ENCODE measurements around the gene TTC33. TPM values are rescaled to one million over a fixed set of nuclear protein-coding genes. Genes with fewer than 3 reads are reported as not detected.
"Not testable (repeated sequence)": the region's sequence is repeated elsewhere in the genome, so short reads cannot be mapped to it uniquely, and the experiment has no call there.

Gene TTC33
- total and polyA plus RNA-seq, 2 donors (not counting 1 experiment from before 2014, with no cell fraction given) = 2.1 to 15.8 TPM

DNA sequence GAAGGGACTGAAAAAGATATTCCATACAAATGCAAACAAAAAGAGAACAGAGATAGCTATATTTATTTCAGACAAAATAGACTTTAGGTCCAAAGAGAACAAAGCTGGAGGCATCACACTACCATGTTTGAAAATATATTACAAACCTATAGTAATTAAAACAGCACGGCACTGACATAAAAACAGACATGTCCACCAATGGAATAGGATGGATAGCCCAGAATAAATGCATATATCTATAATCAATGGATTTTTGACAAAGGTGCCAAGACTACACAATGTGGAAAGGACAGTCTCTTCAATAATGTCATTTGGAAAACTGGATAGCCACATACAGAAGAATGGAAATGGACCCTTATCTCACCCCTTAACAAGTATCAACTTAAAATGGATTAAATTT is 32.2 kb upstream of the TTC33 start:
- Histone ChIP-seq H3K9ac (ENCODE audit: low read length) (no peak overlapping the region), H3K4me2 (replicated peaks; ENCODE audit: low read depth, low read length, poor library complexity, severe bottlenecking) (no peak overlapping the region), H3K9me3 (ENCODE audit: control extremely low read depth in 1 of 3, control insufficient read depth in 2 of 3, insufficient read depth in 1 of 3, low read length in 2 of 3) (peaks cover 0 to 4% (median 0%) of the 10 kb centered on the region in 3 donors), H3K27ac (ENCODE audit: low read length in 2 of 2) (no peak overlapping the region), H2AFZ (ENCODE audit: insufficient read depth, low read depth, low read length, poor library complexity, severe bottlenecking) (no peak overlapping the region), H3K4me3 (ENCODE audit: control extremely low read depth in 1 of 5, extremely low read depth in 1 of 5, insufficient read depth in 1 of 5, low read depth in 2 of 5, low read length in 4 of 5) (no peak overlapping the region), H3K79me2 (ENCODE audit: control insufficient read depth, insufficient read depth, low read length) (peaks cover 95% of the 10 kb centered on the region), H3K4me1 (ENCODE audit: control insufficient read depth in 2 of 2, insufficient read depth in 2 of 2, low read length in 2 of 2) (no peaks in the 10 kb centered on the region), H3K27me3 (replicated peaks in 1 of 4; ENCODE audit: control extremely low read depth in 1 of 4, control insufficient read depth in 3 of 4, insufficient read depth in 4 of 4, low read length in 3 of 4) (no peaks in the 10 kb centered on the region), H4K20me1 (ENCODE audit: control insufficient read depth, insufficient read depth, low read length, poor library complexity, severe bottlenecking) (peaks cover 87% of the 10 kb centered on the region), H3K36me3 (replicated peaks in 1 of 2; ENCODE audit: control extremely low read depth in 1 of 2, control insufficient read depth in 1 of 2, extremely low read depth in 1 of 2, insufficient read depth in 2 of 2, low read length in 1 of 2) (no peaks in the 10 kb centered on the region)
- ChIA-PET POLR2A (no interaction called here), CTCF (interaction anchor here (0.7 kb wide), 1 partner anchor 9 kb away, joined by 3 read pairs; no protein-coding TSS in a partner anchor)
- H3K27me3 Mint-ChIP-seq = no peaks in the 10 kb centered on the region
- no peaks in the 10 kb centered on the region for H3K9me3 Mint-ChIP-seq (ENCODE audit: insufficient read depth)
- no peak for TF ChIP-seq EZH2 (IDR thresholded peaks at IDR 0.05; ENCODE audit: borderline replicate concordance, insufficient read depth, low read depth, low read length, poor library complexity, severe bottlenecking)
- TF ChIP-seq, protein P1, sequence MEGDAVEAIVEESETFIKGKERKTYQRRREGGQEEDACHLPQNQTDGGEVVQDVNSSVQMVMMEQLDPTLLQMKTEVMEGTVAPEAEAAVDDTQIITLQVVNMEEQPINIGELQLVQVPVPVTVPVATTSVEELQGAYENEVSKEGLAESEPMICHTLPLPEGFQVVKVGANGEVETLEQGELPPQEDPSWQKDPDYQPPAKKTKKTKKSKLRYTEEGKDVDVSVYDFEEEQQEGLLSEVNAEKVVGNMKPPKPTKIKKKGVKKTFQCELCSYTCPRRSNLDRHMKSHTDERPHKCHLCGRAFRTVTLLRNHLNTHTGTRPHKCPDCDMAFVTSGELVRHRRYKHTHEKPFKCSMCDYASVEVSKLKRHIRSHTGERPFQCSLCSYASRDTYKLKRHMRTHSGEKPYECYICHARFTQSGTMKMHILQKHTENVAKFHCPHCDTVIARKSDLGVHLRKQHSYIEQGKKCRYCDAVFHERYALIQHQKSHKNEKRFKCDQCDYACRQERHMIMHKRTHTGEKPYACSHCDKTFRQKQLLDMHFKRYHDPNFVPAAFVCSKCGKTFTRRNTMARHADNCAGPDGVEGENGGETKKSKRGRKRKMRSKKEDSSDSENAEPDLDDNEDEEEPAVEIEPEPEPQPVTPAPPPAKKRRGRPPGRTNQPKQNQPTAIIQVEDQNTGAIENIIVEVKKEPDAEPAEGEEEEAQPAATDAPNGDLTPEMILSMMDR (IDR thresholded peaks at IDR 0.05) = no peak
- peaks cover 39% of the 10 kb centered on the region for H3K4me1 Mint-ChIP-seq
- no peak for ATAC-seq (ENCODE audit: low read depth)
- H3K27ac Mint-ChIP-seq = no peak overlapping the region
- DNase-seq = no peak
- no peak overlapping the region for H3K4me3 Mint-ChIP-seq
- WGBS (ENCODE audit: insufficient coverage) = no CpG with 5 or more reads among the region's 1 CpG
- intact Hi-C loops (cut with micrococcal nuclease) = no loop called here

DNA sequence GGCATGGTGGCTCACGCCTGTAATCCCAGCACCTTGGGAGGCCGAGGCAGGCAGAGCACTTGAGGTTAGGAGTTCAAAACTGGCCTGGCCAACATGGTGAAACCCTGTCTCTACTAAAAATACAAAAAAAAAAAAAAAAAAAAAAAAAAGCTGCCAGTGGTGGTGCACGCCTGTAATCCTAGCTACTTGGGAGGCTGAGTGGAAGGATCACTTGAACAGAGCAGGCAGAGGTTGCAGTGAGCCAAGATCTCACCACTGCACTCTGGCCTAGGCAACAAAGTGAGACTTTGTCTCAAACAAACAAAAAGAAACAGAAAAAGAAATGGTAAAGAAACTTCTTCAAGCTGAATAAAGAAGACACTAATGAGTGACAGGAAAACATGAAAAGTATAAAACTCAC is 30.9 kb upstream of the TTC33 start:
- H3K4me1 ChIP-seq (ENCODE audit: control insufficient read depth in 2 of 2, insufficient read depth in 2 of 2, low read length in 2 of 2); H3K9me3 ChIP-seq (ENCODE audit: control extremely low read depth in 1 of 3, control insufficient read depth in 2 of 3, insufficient read depth in 1 of 3, low read length in 2 of 3); H2AFZ ChIP-seq (ENCODE audit: insufficient read depth, low read depth, low read length, poor library complexity, severe bottlenecking); H3K27ac Mint-ChIP-seq; H3K27me3 ChIP-seq (replicated peaks in 1 of 4; ENCODE audit: control extremely low read depth in 1 of 4, control insufficient read depth in 3 of 4, insufficient read depth in 4 of 4, low read length in 3 of 4); DNase-seq; H3K36me3 ChIP-seq (replicated peaks in 1 of 2; ENCODE audit: control extremely low read depth in 1 of 2, control insufficient read depth in 1 of 2, extremely low read depth in 1 of 2, insufficient read depth in 2 of 2, low read length in 1 of 2); H3K9me3 Mint-ChIP-seq (ENCODE audit: insufficient read depth); H3K4me3 ChIP-seq (ENCODE audit: control extremely low read depth in 1 of 5, extremely low read depth in 1 of 5, insufficient read depth in 1 of 5, low read depth in 2 of 5, low read length in 4 of 5); POLR2A ChIA-PET; H3K27me3 Mint-ChIP-seq; ATAC-seq (ENCODE audit: low read depth); H3K27ac ChIP-seq (ENCODE audit: low read length in 2 of 2); H3K9ac ChIP-seq (ENCODE audit: low read length); H3K4me3 Mint-ChIP-seq; intact Hi-C loops (cut with micrococcal nuclease); H3K4me2 ChIP-seq (replicated peaks; ENCODE audit: low read depth, low read length, poor library complexity, severe bottlenecking): not testable (repeated sequence)
- 100% methylated on average over 1 of the region's 3 CpGs for WGBS (ENCODE audit: insufficient coverage)
- CTCF ChIA-PET = interaction anchor here (0.6 to 0.8 kb wide), 2 partner anchors 31 to 1278 kb away, joined by 3 read pairs; partner anchors contain the start of gene TTC33
- peaks cover 95% of the 10 kb centered on the region for H3K79me2 ChIP-seq (ENCODE audit: control insufficient read depth, insufficient read depth, low read length)
- peaks cover 85% of the 10 kb centered on the region for H4K20me1 ChIP-seq (ENCODE audit: control insufficient read depth, insufficient read depth, low read length, poor library complexity, severe bottlenecking)
- peaks cover 39% of the 10 kb centered on the region for H3K4me1 Mint-ChIP-seq
